Measurements from ENCODE around the gene MCTP1. TPM values are rescaled to one million over a fixed set of nuclear protein-coding genes. Genes with fewer than 3 reads are reported as not detected.

The MCTP1 gene
- total and polyA plus RNA-seq, 2 of the 13 experiments (the other 11 are each of a cell fraction or from before 2014, with no cell fraction given): 0.15 to 0.48 TPM

DNA sequence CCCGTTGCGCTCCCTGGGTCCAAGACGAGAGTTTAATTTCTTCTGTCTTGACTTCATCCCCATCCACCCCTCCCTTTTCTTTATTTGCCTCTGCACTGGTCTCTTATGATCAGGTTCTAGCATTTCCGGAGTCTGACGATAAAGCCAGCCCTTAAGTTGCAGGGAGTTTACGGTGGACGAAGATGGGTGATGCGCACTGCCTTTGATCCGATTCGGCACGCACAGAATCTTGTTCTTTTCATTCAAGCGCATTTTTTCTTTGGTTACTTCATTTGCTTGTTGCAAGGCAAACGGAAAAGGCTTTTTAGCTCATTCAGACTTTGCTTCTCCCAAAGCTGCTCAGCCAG lies 488 bp upstream of the MCTP1 start:
- CTCF ChIA-PET (ENCODE audit: low intra/inter-chr PET ratio, low total read pairs): no interaction called here
- 29% methylated on average over 13 of the region's 13 CpGs for WGBS (ENCODE audit: low lambda C conversion rate)

DNA sequence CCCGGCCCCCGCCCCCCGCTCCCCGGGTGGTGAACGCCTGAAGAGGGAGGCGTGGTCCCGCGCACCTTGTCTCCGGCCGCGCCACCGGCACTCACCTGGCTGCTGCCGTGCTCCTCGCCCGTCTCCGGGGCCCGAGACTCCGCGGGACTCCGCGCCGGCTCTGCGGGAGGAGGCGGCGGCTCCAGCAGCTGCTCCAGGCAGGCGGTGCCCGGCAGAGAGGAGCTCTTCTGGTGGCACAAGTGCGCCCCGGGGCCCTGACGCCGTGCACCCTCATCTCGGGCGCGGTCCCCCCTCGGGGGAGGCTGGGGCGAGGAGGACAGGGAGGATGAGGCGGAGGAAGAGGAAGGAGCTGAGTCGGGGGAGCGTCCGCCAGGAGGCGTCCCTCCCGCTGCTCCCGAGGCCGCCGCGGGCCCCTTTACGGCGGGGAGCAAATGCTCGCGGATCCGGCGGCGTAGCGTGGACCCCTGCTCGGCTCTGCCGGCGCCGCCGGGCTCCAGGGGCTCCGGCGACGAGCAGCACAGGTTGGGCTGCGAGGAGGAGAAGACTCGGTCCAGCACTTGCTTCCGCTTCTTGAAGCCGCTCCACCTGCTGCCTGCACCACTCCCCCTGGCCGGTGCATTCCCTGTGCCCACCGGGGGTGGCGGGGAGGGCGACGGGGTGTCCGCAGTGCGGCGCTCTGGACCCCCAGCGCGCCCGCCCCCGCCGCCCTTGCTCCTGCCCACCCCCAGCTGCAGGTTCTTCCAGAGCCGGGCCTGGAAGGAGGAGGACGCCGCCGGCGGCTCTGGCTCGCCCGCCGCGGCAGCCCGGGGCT lies 928 bp downstream of the MCTP1 start:
- intact Hi-C loops (cut with micrococcal nuclease; ENCODE audit: unreplicated experiment): no loop called here
- Histone ChIP-seq H2AFZ (ENCODE audit: low read length) (no peak overlapping the region), H3K4me2 (ENCODE audit: low read depth, low read length) (peak overlapping the region; percentile 76), H3K9me3 (ENCODE audit: low read length) (no peaks in the 10 kb centered on the region), H3K27me3 (ENCODE audit: control insufficient read depth in 1 of 2, insufficient read depth in 2 of 2, low read length in 2 of 2) (peaks cover 2 to 39% of the 10 kb centered on the region in 2 experiments), H4K20me1 (ENCODE audit: insufficient read depth, low read length) (no peaks in the 10 kb centered on the region), H3K4me1 (ENCODE audit: insufficient read depth, low read length) (peaks cover 7% of the 10 kb centered on the region; the same call in 1 of the 2 replicates), H3K36me3 (replicated peaks in 1 of 2; ENCODE audit: control insufficient read depth in 1 of 2, insufficient read depth in 2 of 2, low read length in 2 of 2) (no peaks in the 10 kb centered on the region), H3K4me3 (replicated peaks in 1 of 3; ENCODE audit: insufficient read depth in 1 of 3, low read depth in 2 of 3, low read length in 3 of 3) (peak overlapping the region; percentile 47 to 74 (median 59); a peak in 5 of 6 replicates), H3K9ac (ENCODE audit: insufficient read depth, low read depth, low read length) (no peak overlapping the region), H3K79me2 (ENCODE audit: insufficient read depth, low read length) (no peaks in the 10 kb centered on the region), H3K27ac (ENCODE audit: extremely low read length, insufficient read depth, low read length) (no peak overlapping the region)
- CTCF ChIA-PET (ENCODE audit: low intra/inter-chr PET ratio, low total read pairs): no interaction called here
- 2% methylated on average over 14 of the region's 89 CpGs for WGBS (ENCODE audit: low lambda C conversion rate)
- POLR2A ChIA-PET: no interaction called here
- FAIRE-seq (no peak), ATAC-seq (peak; percentile 82), DNase-seq (ENCODE audit: low spot score) (no peak)
- in situ Hi-C loops (cut with HindIII; ENCODE audit: extremely low pct_ligation_motif_present, low pct_unique_long_range_greater_than_20kb): loop anchor here (25.0 kb wide), 1 partner anchor 553 kb away; no protein-coding TSS in a partner anchor
- no TSS peak for BruUV-seq (replicated peaks)
- peak; percentile 65; the same call in 1 of the 2 replicates for TF ChIP-seq ZNF777 (CRISPR knock-in tag; IDR thresholded peaks at IDR 0.05)
- TF ChIP-seq, protein P1, sequence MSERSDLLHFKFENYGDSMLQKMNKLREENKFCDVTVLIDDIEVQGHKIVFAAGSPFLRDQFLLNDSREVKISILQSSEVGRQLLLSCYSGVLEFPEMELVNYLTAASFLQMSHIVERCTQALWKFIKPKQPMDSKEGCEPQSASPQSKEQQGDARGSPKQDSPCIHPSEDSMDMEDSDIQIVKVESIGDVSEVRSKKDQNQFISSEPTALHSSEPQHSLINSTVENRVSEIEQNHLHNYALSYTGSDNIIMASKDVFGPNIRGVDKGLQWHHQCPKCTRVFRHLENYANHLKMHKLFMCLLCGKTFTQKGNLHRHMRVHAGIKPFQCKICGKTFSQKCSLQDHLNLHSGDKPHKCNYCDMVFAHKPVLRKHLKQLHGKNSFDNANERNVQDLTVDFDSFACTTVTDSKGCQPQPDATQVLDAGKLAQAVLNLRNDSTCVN (CRISPR knock-in tag; IDR thresholded peaks at IDR 0.05; ENCODE audit: borderline replicate concordance): no peak
- TF ChIP-seq, protein P2, sequence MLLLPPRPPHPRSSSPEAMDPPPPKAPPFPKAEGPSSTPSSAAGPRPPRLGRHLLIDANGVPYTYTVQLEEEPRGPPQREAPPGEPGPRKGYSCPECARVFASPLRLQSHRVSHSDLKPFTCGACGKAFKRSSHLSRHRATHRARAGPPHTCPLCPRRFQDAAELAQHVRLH (CRISPR knock-in tag; IDR thresholded peaks at IDR 0.05; ENCODE audit: borderline replicate concordance, low read depth): no peak
- TF ChIP-seq GATAD1 (CRISPR knock-in tag; IDR thresholded peaks at IDR 0.05): no peak
- TF ChIP-seq, protein P3, sequence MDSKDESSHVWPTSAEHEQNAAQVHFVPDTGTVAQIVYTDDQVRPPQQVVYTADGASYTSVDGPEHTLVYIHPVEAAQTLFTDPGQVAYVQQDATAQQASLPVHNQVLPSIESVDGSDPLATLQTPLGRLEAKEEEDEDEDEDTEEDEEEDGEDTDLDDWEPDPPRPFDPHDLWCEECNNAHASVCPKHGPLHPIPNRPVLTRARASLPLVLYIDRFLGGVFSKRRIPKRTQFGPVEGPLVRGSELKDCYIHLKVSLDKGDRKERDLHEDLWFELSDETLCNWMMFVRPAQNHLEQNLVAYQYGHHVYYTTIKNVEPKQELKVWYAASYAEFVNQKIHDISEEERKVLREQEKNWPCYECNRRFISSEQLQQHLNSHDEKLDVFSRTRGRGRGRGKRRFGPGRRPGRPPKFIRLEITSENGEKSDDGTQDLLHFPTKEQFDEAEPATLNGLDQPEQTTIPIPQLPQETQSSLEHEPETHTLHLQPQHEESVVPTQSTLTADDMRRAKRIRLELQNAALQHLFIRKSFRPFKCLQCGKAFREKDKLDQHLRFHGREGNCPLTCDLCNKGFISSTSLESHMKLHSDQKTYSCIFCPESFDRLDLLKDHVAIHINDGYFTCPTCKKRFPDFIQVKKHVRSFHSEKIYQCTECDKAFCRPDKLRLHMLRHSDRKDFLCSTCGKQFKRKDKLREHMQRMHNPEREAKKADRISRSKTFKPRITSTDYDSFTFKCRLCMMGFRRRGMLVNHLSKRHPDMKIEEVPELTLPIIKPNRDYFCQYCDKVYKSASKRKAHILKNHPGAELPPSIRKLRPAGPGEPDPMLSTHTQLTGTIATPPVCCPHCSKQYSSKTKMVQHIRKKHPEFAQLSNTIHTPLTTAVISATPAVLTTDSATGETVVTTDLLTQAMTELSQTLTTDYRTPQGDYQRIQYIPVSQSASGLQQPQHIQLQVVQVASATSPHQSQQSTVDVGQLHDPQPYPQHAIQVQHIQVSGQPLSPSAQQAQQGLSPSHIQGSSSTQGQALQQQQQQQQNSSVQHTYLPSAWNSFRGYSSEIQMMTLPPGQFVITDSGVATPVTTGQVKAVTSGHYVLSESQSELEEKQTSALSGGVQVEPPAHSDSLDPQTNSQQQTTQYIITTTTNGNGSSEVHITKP (CRISPR knock-in tag; IDR thresholded peaks at IDR 0.05; ENCODE audit: low read depth): no peak
- TF ChIP-seq KAT2B (IDR thresholded peaks at IDR 0.05; ENCODE audit: borderline replicate concordance, low read depth, low read length): no peak
- TF ChIP-seq KLF15 (CRISPR knock-in tag; IDR thresholded peaks at IDR 0.05; ENCODE audit: borderline replicate concordance): no peak
- TF ChIP-seq ZNF766 (CRISPR knock-in tag; IDR thresholded peaks at IDR 0.05; ENCODE audit: borderline replicate concordance): no peak
- TF ChIP-seq, protein P4, sequence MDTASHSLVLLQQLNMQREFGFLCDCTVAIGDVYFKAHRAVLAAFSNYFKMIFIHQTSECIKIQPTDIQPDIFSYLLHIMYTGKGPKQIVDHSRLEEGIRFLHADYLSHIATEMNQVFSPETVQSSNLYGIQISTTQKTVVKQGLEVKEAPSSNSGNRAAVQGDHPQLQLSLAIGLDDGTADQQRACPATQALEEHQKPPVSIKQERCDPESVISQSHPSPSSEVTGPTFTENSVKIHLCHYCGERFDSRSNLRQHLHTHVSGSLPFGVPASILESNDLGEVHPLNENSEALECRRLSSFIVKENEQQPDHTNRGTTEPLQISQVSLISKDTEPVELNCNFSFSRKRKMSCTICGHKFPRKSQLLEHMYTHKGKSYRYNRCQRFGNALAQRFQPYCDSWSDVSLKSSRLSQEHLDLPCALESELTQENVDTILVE (CRISPR knock-in tag; IDR thresholded peaks at IDR 0.05): no peak

More for the DNA sequence above, 488 bp upstream of the MCTP1 start:
- no peak overlapping the region for H3K9ac ChIP-seq (ENCODE audit: insufficient read depth, low read depth, low read length)
- no peak overlapping the region for H2AFZ ChIP-seq (ENCODE audit: low read length)
- POLR2A ChIA-PET: no interaction called here
- no peak overlapping the region for H3K27ac ChIP-seq (ENCODE audit: extremely low read length, insufficient read depth, low read length)
- intact Hi-C loops (cut with micrococcal nuclease; ENCODE audit: unreplicated experiment) (no loop called here), in situ Hi-C loops (cut with HindIII; ENCODE audit: extremely low pct_ligation_motif_present, low pct_unique_long_range_greater_than_20kb) (loop anchor here (25.0 kb wide), 1 partner anchor 552 kb away; no protein-coding TSS in a partner anchor)
- H3K4me3 ChIP-seq (replicated peaks in 1 of 3; ENCODE audit: insufficient read depth in 1 of 3, low read depth in 2 of 3, low read length in 3 of 3): peak overlapping the region in 1 of 3 experiments; percentile 74; a peak in 2 of 6 replicates
- TF ChIP-seq IKZF1 (IDR thresholded peaks at IDR 0.05) (no peak), EZH2 (conservative IDR thresholded peaks at IDR 0.05; ENCODE audit: low read depth, low read length) (0 out of 2 replicates have a peak, but pooled peaks have one; percentile 90)
- no peaks in the 10 kb centered on the region for H3K36me3 ChIP-seq (replicated peaks in 1 of 2; ENCODE audit: control insufficient read depth in 1 of 2, insufficient read depth in 2 of 2, low read length in 2 of 2)
- no peaks in the 10 kb centered on the region for H4K20me1 ChIP-seq (ENCODE audit: insufficient read depth, low read length)
- no TSS peak for BruUV-seq (replicated peaks)
- H3K79me2 ChIP-seq (ENCODE audit: insufficient read depth, low read length): no peaks in the 10 kb centered on the region
- peak overlapping the region; percentile 76; the same call in 1 of the 2 replicates for H3K4me2 ChIP-seq (ENCODE audit: low read depth, low read length)
- peaks cover 2 to 39% of the 10 kb centered on the region in 2 experiments for H3K27me3 ChIP-seq (ENCODE audit: control insufficient read depth in 1 of 2, insufficient read depth in 2 of 2, low read length in 2 of 2)
- no peaks in the 10 kb centered on the region for H3K9me3 ChIP-seq (ENCODE audit: low read length)
- H3K4me1 ChIP-seq (ENCODE audit: insufficient read depth, low read length): peaks cover 7% of the 10 kb centered on the region; the same call in 1 of the 2 replicates
- ATAC-seq: no peak
- no peak for FAIRE-seq
- DNase-seq (ENCODE audit: low spot score): no peak
